SU-DHL-6 (cell line): Measurements from ENCODE around the gene GP1BB.

Source experiments
- EZH2phosphoT487 ChIP-seq: fragments of 200-600 bp; sonication (generic), shearing (Covaris generic); conservative IDR thresholded peaks from 2 replicates; pipeline ENCODE4 v1.6.1; 2018; ENCODE audit warnings: mild to moderate bottlenecking, antibody characterized with exemption, low read length, moderate library complexity, mixed read lengths
- TF ChIP-seq, protein P1 (sequence below): fragments of 200-600 bp; sonication (generic); IDR thresholded peaks from one replicate; pipeline ENCODE4 v1.5.1; 2017; ENCODE audit warnings: antibody characterized with exemption, mild to moderate bottlenecking, low read length, moderate library complexity; ENCODE audit not compliant: insufficient read depth, poor library complexity, severe bottlenecking

DNA sequence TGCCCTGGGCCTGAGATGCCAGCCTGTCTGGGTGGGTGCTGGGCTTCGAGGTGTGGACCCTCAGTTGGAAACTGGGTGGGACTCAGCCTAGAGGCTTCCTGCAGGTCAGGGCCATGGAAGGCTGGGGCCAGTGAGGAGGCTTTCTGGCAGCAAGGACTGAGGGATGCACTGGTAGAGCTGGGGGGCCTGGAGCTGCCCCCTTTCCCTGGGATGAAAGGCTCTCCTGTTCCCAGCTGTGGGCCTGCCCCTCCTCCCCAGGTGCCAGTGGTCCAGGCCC lies 6.6 kb upstream of the GP1BB start:
- TF ChIP-seq, protein P1, sequence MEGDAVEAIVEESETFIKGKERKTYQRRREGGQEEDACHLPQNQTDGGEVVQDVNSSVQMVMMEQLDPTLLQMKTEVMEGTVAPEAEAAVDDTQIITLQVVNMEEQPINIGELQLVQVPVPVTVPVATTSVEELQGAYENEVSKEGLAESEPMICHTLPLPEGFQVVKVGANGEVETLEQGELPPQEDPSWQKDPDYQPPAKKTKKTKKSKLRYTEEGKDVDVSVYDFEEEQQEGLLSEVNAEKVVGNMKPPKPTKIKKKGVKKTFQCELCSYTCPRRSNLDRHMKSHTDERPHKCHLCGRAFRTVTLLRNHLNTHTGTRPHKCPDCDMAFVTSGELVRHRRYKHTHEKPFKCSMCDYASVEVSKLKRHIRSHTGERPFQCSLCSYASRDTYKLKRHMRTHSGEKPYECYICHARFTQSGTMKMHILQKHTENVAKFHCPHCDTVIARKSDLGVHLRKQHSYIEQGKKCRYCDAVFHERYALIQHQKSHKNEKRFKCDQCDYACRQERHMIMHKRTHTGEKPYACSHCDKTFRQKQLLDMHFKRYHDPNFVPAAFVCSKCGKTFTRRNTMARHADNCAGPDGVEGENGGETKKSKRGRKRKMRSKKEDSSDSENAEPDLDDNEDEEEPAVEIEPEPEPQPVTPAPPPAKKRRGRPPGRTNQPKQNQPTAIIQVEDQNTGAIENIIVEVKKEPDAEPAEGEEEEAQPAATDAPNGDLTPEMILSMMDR: no peak
- no peak for TF ChIP-seq EZH2phosphoT487
